Fibroblast of lung (primary cell): ENCODE data around the gene PRRC1. TPM values are rescaled to one million over a fixed set of nuclear protein-coding genes. Genes with fewer than 3 reads are reported as not detected.

Experiments used
- DNase-seq, 2 donors: peaks; one replicate each; pipeline versions ENCODE4 v3.0.0 to v3.0.0-alpha.2; 2010; ENCODE audit warnings: low read depth in 2 of 2
- H2AFZ ChIP-seq: 2 replicates; pipeline ENCODE4 v1.5.1; 2012; ENCODE audit warnings: low read length, control low read depth, inconsistent platforms
- H3K27ac ChIP-seq: 2 replicates; pipeline ENCODE4 v1.5.1; 2011; ENCODE audit warnings: low read length, control low read depth; ENCODE audit not compliant: insufficient read depth
- H3K27me3 ChIP-seq: 2 replicates; pipeline ENCODE4 v1.5.1; 2011; ENCODE audit warnings: mild to moderate bottlenecking, low read length; ENCODE audit not compliant: control insufficient read depth, insufficient read depth
- H3K36me3 ChIP-seq: 2 replicates; pipeline ENCODE4 v1.5.1; 2011; ENCODE audit warnings: low read length; ENCODE audit not compliant: control insufficient read depth, insufficient read depth
- H3K4me1 ChIP-seq: 2 replicates; pipeline ENCODE4 v1.5.1; 2011; ENCODE audit warnings: low read length; ENCODE audit not compliant: control insufficient read depth, insufficient read depth; ENCODE audit errors: extremely low read depth
- H3K4me2 ChIP-seq: 2 replicates; pipeline ENCODE4 v1.5.1; 2011; ENCODE audit warnings: low read length, control low read depth; ENCODE audit not compliant: insufficient read depth; ENCODE audit errors: extremely low read depth
- H3K4me3 ChIP-seq, 4 experiments: fragments of 200-600 bp in 1 of 4; sonication (generic) in 1 of 4; replicated peaks in 1 of 4; 2 replicates each; pipeline ENCODE4 v1.5.1; 2011 to 2016; ENCODE audit warnings: low read length in 4 of 4, low read depth in 3 of 4, mild to moderate bottlenecking in 3 of 4, control low read depth in 2 of 4, inconsistent platforms in 1 of 4, mixed read lengths in 1 of 4; ENCODE audit not compliant: insufficient read depth in 1 of 4; ENCODE audit errors: control extremely low read depth in 1 of 4
- H3K79me2 ChIP-seq: 2 replicates; pipeline ENCODE4 v1.5.1; 2012; ENCODE audit warnings: mild to moderate bottlenecking, low read length, inconsistent platforms; ENCODE audit not compliant: control insufficient read depth, insufficient read depth
- H3K9ac ChIP-seq: 2 replicates; pipeline ENCODE4 v1.5.1; 2011; ENCODE audit warnings: mild to moderate bottlenecking, low read length, control low read depth; ENCODE audit not compliant: insufficient read depth
- H3K9me3 ChIP-seq: 2 replicates; pipeline ENCODE4 v1.5.1; 2012; ENCODE audit warnings: low read depth, low read length; ENCODE audit not compliant: control insufficient read depth, insufficient read depth
- H4K20me1 ChIP-seq: 2 replicates; pipeline ENCODE4 v1.5.1; 2011; ENCODE audit warnings: low read length; ENCODE audit not compliant: control insufficient read depth, insufficient read depth; ENCODE audit errors: extremely low read depth
- CTCF ChIP-seq, 2 donors: IDR thresholded peaks in 1 of 2; conservative IDR thresholded peaks in 1 of 2; 1 replicate in 1 of 2; 2 replicates in 1 of 2; pipeline ENCODE4 v1.5.1; 2011 to 2012; ENCODE audit warnings: low read length in 2 of 2, control low read depth in 1 of 2, inconsistent platforms in 1 of 2, low read depth in 1 of 2, mild to moderate bottlenecking in 1 of 2
- EZH2 ChIP-seq: IDR thresholded peaks from 2 replicates; pipeline ENCODE4 v1.5.1; 2012; ENCODE audit warnings: low read length, control low read depth, mild to moderate bottlenecking; ENCODE audit errors: missing control alignments
- polyA plus RNA-seq, 2 donors: library from polyadenylated mRNA; depleted of rRNA in 1 of 2; stranded (reverse) in 1 of 2; unstranded in 1 of 2; fragments of >200 nt; gene quantifications; 2 replicates each; pipeline ENCODE4 v1.2.1, GENCODE V29; 2011 to 2012; ENCODE audit warnings: missing spikeins in 1 of 2
- total RNA-seq: library from RNA; depleted of rRNA; stranded (reverse); fragments of >200 nt; gene quantifications from 2 replicates; pipeline ENCODE4 v1.2.1, GENCODE V29; 2014

PRRC1 gene
- total and polyA plus RNA-seq, 2 donors (not counting 1 experiment from before 2014, with no cell fraction given): 44.3 to 125 TPM

- Histone ChIP-seq H3K9ac (no peak overlapping the region), H2AFZ (no peak overlapping the region), H3K36me3 (no peaks in the 10 kb centered on the region), H3K4me3 (no peak overlapping the region), H4K20me1 (no peaks in the 10 kb centered on the region), H3K4me1 (no peaks in the 10 kb centered on the region), H3K27ac (no peak overlapping the region), H3K27me3 (no peaks in the 10 kb centered on the region), H3K4me2 (no peak overlapping the region), H3K79me2 (no peaks in the 10 kb centered on the region), H3K9me3 (no peaks in the 10 kb centered on the region)
- no peak for DNase-seq
- no peak for TF ChIP-seq CTCF (conservative IDR thresholded peaks at IDR 0.05 in 1 of 2, IDR thresholded peaks at IDR 0.05 in 1 of 2; ENCODE audit: low read depth in 1 of 2, low read length in 2 of 2)
- no peak for TF ChIP-seq EZH2
These were observed 70.9 kb downstream of the PRRC1 start for GRCh38 chr5:127588368-127588767.

- no peak overlapping the region for H3K4me2 ChIP-seq
- no peaks in the 10 kb centered on the region for H3K36me3 ChIP-seq
- no peaks in the 10 kb centered on the region for H3K9me3 ChIP-seq
- H3K79me2 ChIP-seq: no peaks in the 10 kb centered on the region
- H3K27ac ChIP-seq: no peak overlapping the region
- DNase-seq: no peak
- H3K4me3 ChIP-seq: no peak overlapping the region
- H3K9ac ChIP-seq: no peak overlapping the region
- no peaks in the 10 kb centered on the region for H3K4me1 ChIP-seq
- H4K20me1 ChIP-seq: no peaks in the 10 kb centered on the region
- no peak overlapping the region for H2AFZ ChIP-seq
- TF ChIP-seq EZH2 (no peak), CTCF (conservative IDR thresholded peaks at IDR 0.05 in 1 of 2, IDR thresholded peaks at IDR 0.05 in 1 of 2; ENCODE audit: low read depth in 1 of 2, low read length in 2 of 2) (no peak)
- no peaks in the 10 kb centered on the region for H3K27me3 ChIP-seq
These were observed 72.0 kb downstream of the PRRC1 start for GRCh38 chr5:127589309-127590030.

- TF ChIP-seq CTCF (conservative IDR thresholded peaks at IDR 0.05 in 1 of 2, IDR thresholded peaks at IDR 0.05 in 1 of 2; ENCODE audit: low read depth in 1 of 2, low read length in 2 of 2): no peak
- no peak for TF ChIP-seq EZH2
- Histone ChIP-seq H3K27me3 (no peaks in the 10 kb centered on the region), H3K36me3 (no peaks in the 10 kb centered on the region), H3K4me2 (no peak overlapping the region), H3K27ac (no peak overlapping the region), H3K9me3 (no peaks in the 10 kb centered on the region), H3K4me1 (no peaks in the 10 kb centered on the region), H2AFZ (no peak overlapping the region), H3K4me3 (no peak overlapping the region), H3K79me2 (no peaks in the 10 kb centered on the region), H4K20me1 (no peaks in the 10 kb centered on the region), H3K9ac (no peak overlapping the region)
- DNase-seq: no peak
These were observed 72.8 kb downstream of the PRRC1 start for GRCh38 chr5:127590156-127590722.
